MM.1S (cell line): ENCODE data around the gene RBM42.

Experiments used
- DNase-seq: peaks from one replicate; pipeline ENCODE4 v3.0.0-alpha.2; 2015
- H2AFZ ChIP-seq: fragments of 300-600 bp; sonication (generic); 2 replicates; pipeline ENCODE4 v1.6.0; 2016; ENCODE audit warnings: antibody characterized with exemption, low read length
- H3F3A ChIP-seq: fragments of 300-600 bp; sonication (generic); 2 replicates; pipeline ENCODE4 v1.6.1; 2016; ENCODE audit warnings: mild to moderate bottlenecking, antibody characterized with exemption, low read length, moderate library complexity, mixed read lengths; ENCODE audit not compliant: insufficient read depth
- H3K27ac ChIP-seq: fragments of 300-600 bp; sonication (generic); 2 replicates; pipeline ENCODE4 v1.5.1; 2016; ENCODE audit warnings: mild to moderate bottlenecking, low read length
- H3K27me3 ChIP-seq: fragments of 300-600 bp; sonication (generic); replicated peaks from 2 replicates; pipeline ENCODE4 v1.6.0; 2016; ENCODE audit warnings: low read length; ENCODE audit not compliant: insufficient read depth
- H3K36me3 ChIP-seq: fragments of 300-600 bp; sonication (generic); replicated peaks from 2 replicates; pipeline ENCODE4 v1.6.1; 2016; ENCODE audit warnings: mild to moderate bottlenecking, low read length, mixed read lengths; ENCODE audit not compliant: insufficient read depth
- H3K4me1 ChIP-seq: fragments of 300-600 bp; sonication (generic); 2 replicates; pipeline ENCODE4 v1.6.1; 2016; ENCODE audit warnings: low read length, mixed read lengths
- H3K4me2 ChIP-seq: fragments of 300-600 bp; sonication (generic); 2 replicates; pipeline ENCODE4 v1.6.0; 2016; ENCODE audit warnings: low read depth, low read length
- H3K4me3 ChIP-seq: fragments of 300-600 bp; sonication (generic); 2 replicates; pipeline ENCODE4 v1.5.1; 2016; ENCODE audit warnings: low read length, mixed read lengths
- H3K79me2 ChIP-seq: fragments of 300-600 bp; sonication (generic); 2 replicates; pipeline ENCODE4 v1.6.1; 2016; ENCODE audit warnings: mixed run types, low read length, mixed read lengths
- H3K9ac ChIP-seq: fragments of 300-600 bp; sonication (generic); 2 replicates; pipeline ENCODE4 v1.6.1; 2016; ENCODE audit warnings: low read length, mixed read lengths
- H3K9me2 ChIP-seq: fragments of 300-600 bp; sonication (generic); replicated peaks from 2 replicates; pipeline ENCODE4 v1.6.1; 2016; ENCODE audit warnings: mild to moderate bottlenecking, low read length, mixed read lengths; ENCODE audit not compliant: insufficient read depth
- H3K9me3 ChIP-seq: fragments of 300-600 bp; sonication (generic); replicated peaks from 2 replicates; pipeline ENCODE4 v1.6.1; 2016; ENCODE audit warnings: mild to moderate bottlenecking, low read length, mixed read lengths; ENCODE audit not compliant: insufficient read depth
- H4K20me1 ChIP-seq: fragments of 300-600 bp; sonication (generic); 2 replicates; pipeline ENCODE4 v1.6.1; 2016; ENCODE audit warnings: mild to moderate bottlenecking, low read length, moderate library complexity, mixed read lengths; ENCODE audit not compliant: insufficient read depth
- EZH2 ChIP-seq: fragments of 300-600 bp; sonication (generic); optimal IDR thresholded peaks from 2 replicates; pipeline ENCODE3; 2017; ENCODE audit warnings: low read depth, mild to moderate bottlenecking, antibody characterized with exemption, low read length, mixed read lengths
- EZH2phosphoT487 ChIP-seq: fragments of 300-600 bp; sonication (generic); IDR thresholded peaks from 2 replicates; pipeline ENCODE4 v1.6.1; 2018; ENCODE audit warnings: antibody characterized with exemption, low read length
- TF ChIP-seq, protein P1 (sequence below): fragments of 300-600 bp; sonication (generic); IDR thresholded peaks from 2 replicates; pipeline ENCODE4 v1.5.1; 2016; ENCODE audit warnings: antibody characterized with exemption, low read length, mixed read lengths

RBM42 gene

DNA sequence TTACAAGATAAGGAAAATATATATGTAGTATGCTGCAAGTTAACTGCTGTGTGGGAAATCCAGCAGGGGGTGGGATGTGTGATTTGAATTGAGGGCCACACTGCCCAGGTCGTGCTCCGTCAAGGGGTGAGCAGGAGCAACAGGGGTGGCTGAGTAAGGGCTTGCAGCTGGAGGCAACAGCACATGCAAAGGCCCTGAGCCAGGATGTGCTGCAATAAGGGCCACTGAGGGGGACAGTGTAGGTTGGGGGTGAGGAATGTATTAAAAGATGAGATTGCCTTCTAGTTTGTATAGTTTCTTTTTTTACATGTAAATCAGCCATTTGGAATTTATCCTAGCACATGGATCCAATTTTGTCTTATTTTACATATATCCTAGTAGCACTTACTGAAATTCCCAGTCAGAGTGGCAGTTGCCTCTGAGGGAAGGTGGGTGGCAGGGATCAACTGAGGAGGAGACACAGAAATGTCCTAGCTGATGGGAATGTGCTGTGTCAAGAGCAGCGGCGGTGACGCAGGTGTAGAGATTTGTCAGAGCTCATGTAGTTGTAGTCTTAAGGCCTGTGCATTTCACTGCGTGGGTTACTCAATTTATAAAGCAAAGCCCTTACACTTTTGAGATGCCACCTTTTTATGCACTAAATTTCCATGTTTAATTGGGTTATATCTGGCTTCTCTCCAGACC, 5.4 kb upstream of the RBM42 start:
- Histone ChIP-seq H3K9me3 (no peaks in the 10 kb centered on the region), H3F3A (peaks cover 2% of the 10 kb centered on the region; the same call in 1 of the 2 replicates), H3K4me1 (no peaks in the 10 kb centered on the region), H4K20me1 (no peaks in the 10 kb centered on the region), H3K9ac (no peak overlapping the region), H3K9me2 (no peaks in the 10 kb centered on the region), H3K36me3 (no peaks in the 10 kb centered on the region), H3K27me3 (no peaks in the 10 kb centered on the region), H3K4me2 (no peak overlapping the region), H3K27ac (no peak overlapping the region), H3K79me2 (no peaks in the 10 kb centered on the region), H3K4me3 (no peak overlapping the region), H2AFZ (no peak overlapping the region)
- TF ChIP-seq EZH2 = no peak
- TF ChIP-seq, protein P1, sequence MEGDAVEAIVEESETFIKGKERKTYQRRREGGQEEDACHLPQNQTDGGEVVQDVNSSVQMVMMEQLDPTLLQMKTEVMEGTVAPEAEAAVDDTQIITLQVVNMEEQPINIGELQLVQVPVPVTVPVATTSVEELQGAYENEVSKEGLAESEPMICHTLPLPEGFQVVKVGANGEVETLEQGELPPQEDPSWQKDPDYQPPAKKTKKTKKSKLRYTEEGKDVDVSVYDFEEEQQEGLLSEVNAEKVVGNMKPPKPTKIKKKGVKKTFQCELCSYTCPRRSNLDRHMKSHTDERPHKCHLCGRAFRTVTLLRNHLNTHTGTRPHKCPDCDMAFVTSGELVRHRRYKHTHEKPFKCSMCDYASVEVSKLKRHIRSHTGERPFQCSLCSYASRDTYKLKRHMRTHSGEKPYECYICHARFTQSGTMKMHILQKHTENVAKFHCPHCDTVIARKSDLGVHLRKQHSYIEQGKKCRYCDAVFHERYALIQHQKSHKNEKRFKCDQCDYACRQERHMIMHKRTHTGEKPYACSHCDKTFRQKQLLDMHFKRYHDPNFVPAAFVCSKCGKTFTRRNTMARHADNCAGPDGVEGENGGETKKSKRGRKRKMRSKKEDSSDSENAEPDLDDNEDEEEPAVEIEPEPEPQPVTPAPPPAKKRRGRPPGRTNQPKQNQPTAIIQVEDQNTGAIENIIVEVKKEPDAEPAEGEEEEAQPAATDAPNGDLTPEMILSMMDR = no peak
- TF ChIP-seq EZH2phosphoT487 = no peak
- DNase-seq = no peak

DNA sequence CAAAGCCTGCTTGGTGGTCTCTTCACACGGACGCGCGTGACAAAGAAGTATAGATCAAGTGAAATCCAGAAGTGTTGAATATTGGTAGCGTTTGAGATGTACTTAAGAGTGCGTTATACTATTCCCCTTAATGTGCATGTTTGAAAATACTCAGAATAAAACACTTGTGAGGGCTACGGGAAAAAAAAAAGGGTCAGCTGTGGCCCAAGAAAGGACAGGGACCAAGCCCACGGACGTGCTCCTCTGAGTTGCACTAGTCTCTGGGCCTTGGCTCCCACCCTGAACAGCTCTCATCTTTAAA, 622 bp upstream of the RBM42 start:
- H3K4me2 ChIP-seq = peak overlapping the region; percentile 74
- H3K79me2 ChIP-seq = peaks cover 17% of the 10 kb centered on the region
- H3K4me3 ChIP-seq = peak overlapping the region; percentile 93
- no peaks in the 10 kb centered on the region for H3K9me2 ChIP-seq
- H4K20me1 ChIP-seq = no peaks in the 10 kb centered on the region
- H3K4me1 ChIP-seq = 0 out of 2 replicates have a peak, but pooled peaks cover 3% of the 10 kb centered on the region
- peak overlapping the region; percentile 92 for H3K9ac ChIP-seq
- no peaks in the 10 kb centered on the region for H3K36me3 ChIP-seq
- H3K27ac ChIP-seq = peak overlapping the region; percentile 51; the same call in 1 of the 2 replicates
- H3F3A ChIP-seq = peaks cover 2% of the 10 kb centered on the region; the same call in 1 of the 2 replicates
- H3K27me3 ChIP-seq = no peaks in the 10 kb centered on the region
- peak overlapping the region; percentile 70 for H2AFZ ChIP-seq
- H3K9me3 ChIP-seq = no peaks in the 10 kb centered on the region
- no peak for DNase-seq
- no peak for TF ChIP-seq EZH2phosphoT487

DNA sequence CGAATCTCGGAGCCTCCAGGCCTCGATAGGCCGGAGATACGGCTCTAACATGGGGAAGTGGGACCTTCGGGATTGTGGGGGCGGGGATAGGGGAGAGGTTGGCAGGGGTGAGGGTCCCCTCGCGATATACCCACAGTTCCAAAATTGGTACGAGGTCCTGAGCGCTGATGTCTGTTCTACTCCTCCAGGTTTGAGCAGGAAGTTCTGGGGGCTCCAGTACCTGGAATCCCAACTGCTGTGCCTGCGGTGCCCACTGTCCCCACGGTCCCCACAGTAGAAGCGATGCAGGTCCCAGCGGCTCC, 447 bp downstream of the RBM42 start:
- Histone ChIP-seq H3K36me3 (no peaks in the 10 kb centered on the region), H3K27me3 (no peaks in the 10 kb centered on the region), H3F3A (peaks cover 2% of the 10 kb centered on the region; the same call in 1 of the 2 replicates), H4K20me1 (no peaks in the 10 kb centered on the region), H3K79me2 (peaks cover 17% of the 10 kb centered on the region), H3K4me3 (peak overlapping the region; percentile 93), H2AFZ (peak overlapping the region; percentile 84), H3K9me3 (no peaks in the 10 kb centered on the region), H3K27ac (peak overlapping the region; percentile 51; the same call in 1 of the 2 replicates), H3K4me2 (peak overlapping the region; percentile 99), H3K9me2 (no peaks in the 10 kb centered on the region), H3K4me1 (0 out of 2 replicates have a peak, but pooled peaks cover 3% of the 10 kb centered on the region), H3K9ac (peak overlapping the region; percentile 92)
- DNase-seq = no peak
- TF ChIP-seq, protein P1 = no peak
- no peak for TF ChIP-seq EZH2phosphoT487
- TF ChIP-seq EZH2 = no peak

DNA sequence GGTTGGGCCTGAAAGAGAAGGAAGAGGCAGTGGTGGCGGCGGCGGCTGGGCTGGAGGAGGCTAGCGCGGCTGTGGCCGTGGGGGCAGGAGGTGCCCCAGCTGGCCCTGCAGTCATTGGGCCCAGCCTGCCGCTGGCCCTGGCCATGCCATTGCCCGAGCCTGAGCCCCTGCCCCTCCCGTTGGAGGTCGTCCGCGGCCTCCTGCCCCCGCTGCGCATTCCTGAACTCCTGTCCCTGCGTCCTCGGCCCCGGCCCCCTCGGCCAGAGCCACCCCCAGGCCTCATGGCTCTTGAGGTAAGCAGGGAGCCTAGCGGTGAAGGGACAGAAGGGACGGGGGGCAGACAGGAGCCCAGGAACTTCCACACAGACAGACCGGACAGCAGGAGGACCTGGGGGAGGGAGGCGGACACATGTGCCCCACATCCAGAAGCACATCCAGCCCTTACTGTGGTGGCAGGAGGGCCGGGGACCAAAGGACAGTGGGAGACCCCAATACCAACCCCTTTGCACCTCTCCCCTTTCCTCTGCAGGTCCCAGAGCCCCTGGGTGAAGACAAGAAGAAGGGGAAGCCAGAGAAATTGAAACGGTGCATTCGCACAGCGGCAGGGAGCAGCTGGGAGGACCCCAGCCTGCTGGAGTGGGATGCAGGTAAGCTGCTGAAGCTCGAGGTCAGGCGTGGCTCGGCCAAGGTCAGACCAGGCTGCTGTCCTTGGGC, 5.0 kb downstream of the RBM42 start:
- H3K9ac ChIP-seq = no peak overlapping the region
- no peak for DNase-seq
- H3K4me1 ChIP-seq = 0 out of 2 replicates have a peak, but pooled peaks cover 3% of the 10 kb centered on the region
- no peak overlapping the region for H3K27ac ChIP-seq
- no peak overlapping the region for H3K4me3 ChIP-seq
- no peak overlapping the region for H2AFZ ChIP-seq
- H3K9me2 ChIP-seq = no peaks in the 10 kb centered on the region
- no peaks in the 10 kb centered on the region for H3K27me3 ChIP-seq
- no peaks in the 10 kb centered on the region for H3F3A ChIP-seq
- H3K36me3 ChIP-seq = no peaks in the 10 kb centered on the region; the same call in none of the 2 replicates
- TF ChIP-seq EZH2 (no peak), EZH2phosphoT487 (no peak)
- TF ChIP-seq, protein P1 = no peak
- no peaks in the 10 kb centered on the region for H3K9me3 ChIP-seq
- H4K20me1 ChIP-seq = no peaks in the 10 kb centered on the region
- peaks cover 17% of the 10 kb centered on the region for H3K79me2 ChIP-seq
- H3K4me2 ChIP-seq = no peak overlapping the region
